Mesendoderm (in vitro differentiated cells): ENCODE measurements around the gene NUP93.

Experiments
- DNase-seq: peaks from one replicate; pipeline ENCODE4 v3.0.0; 2013
- H2AK5ac ChIP-seq: 2 replicates; pipeline ENCODE4 v1.6.1; 2013; ENCODE audit warnings: low read length, inconsistent platforms
- H2BK120ac ChIP-seq: 2 replicates; pipeline ENCODE4 v1.6.1; 2013; ENCODE audit warnings: low read depth, mild to moderate bottlenecking, low read length, moderate library complexity, mixed read lengths
- H2BK15ac ChIP-seq: replicated peaks from 2 replicates; pipeline ENCODE4 v1.6.1; 2013; ENCODE audit warnings: low read depth, mild to moderate bottlenecking, moderate library complexity
- H2BK5ac ChIP-seq: 2 replicates; pipeline ENCODE4 v1.6.1; 2013; ENCODE audit warnings: low read length, inconsistent platforms
- H3K18ac ChIP-seq: 2 replicates; pipeline ENCODE4 v1.6.1; 2013; ENCODE audit warnings: mild to moderate bottlenecking, low read length, mixed read lengths
- H3K23ac ChIP-seq: one replicate; pipeline ENCODE4 v1.6.1; 2013; ENCODE audit warnings: low read length
- H3K27ac ChIP-seq: 2 replicates; pipeline ENCODE4 v1.5.1; 2013; ENCODE audit warnings: low read depth, mild to moderate bottlenecking, inconsistent platforms, low read length, moderate library complexity
- H3K27me3 ChIP-seq: 2 replicates; pipeline ENCODE4 v1.6.1; 2013; ENCODE audit warnings: low read length, control low read depth, mild to moderate bottlenecking, inconsistent platforms; ENCODE audit not compliant: insufficient read depth, poor library complexity
- H3K36me3 ChIP-seq: 2 replicates; pipeline ENCODE4 v1.6.1; 2013; ENCODE audit warnings: low read length, inconsistent platforms; ENCODE audit not compliant: control insufficient read depth, insufficient read depth
- H3K4ac ChIP-seq: one replicate; pipeline ENCODE4 v1.6.1; 2013; ENCODE audit warnings: low read depth, mild to moderate bottlenecking, low read length, moderate library complexity
- H3K4me1 ChIP-seq: 2 replicates; pipeline ENCODE4 v1.6.1; 2013; ENCODE audit warnings: low read depth, low read length, inconsistent platforms; ENCODE audit not compliant: control insufficient read depth
- H3K4me2 ChIP-seq: 2 replicates; pipeline ENCODE4 v1.6.1; 2013; ENCODE audit warnings: low read length
- H3K4me3 ChIP-seq: 2 replicates; pipeline ENCODE4 v1.5.1; 2013; ENCODE audit warnings: mild to moderate bottlenecking, low read length
- H3K56ac ChIP-seq: one replicate; pipeline ENCODE4 v1.6.1; 2013; ENCODE audit warnings: low read length
- H3K79me1 ChIP-seq: 2 replicates; pipeline ENCODE4 v1.6.1; 2013; ENCODE audit warnings: low read length, inconsistent platforms
- H3K79me2 ChIP-seq: 2 replicates; pipeline ENCODE4 v1.6.1; 2013; ENCODE audit warnings: mild to moderate bottlenecking, low read length; ENCODE audit not compliant: control insufficient read depth, insufficient read depth
- H3K9ac ChIP-seq: 2 replicates; pipeline ENCODE4 v1.6.1; 2013; ENCODE audit warnings: low read length, inconsistent platforms
- H4K5ac ChIP-seq: one replicate; pipeline ENCODE4 v1.6.1; 2013; ENCODE audit warnings: low read length
- H4K8ac ChIP-seq: one replicate; pipeline ENCODE4 v1.6.1; 2013; ENCODE audit warnings: low read depth, mild to moderate bottlenecking, control low read depth, low read length, moderate library complexity
- WGBS: extraction: QIAGEN DNeasy Blood & Tissue Kit; methylation state at CpG from one replicate; pipeline ENCODE4 v1.1.7; 2013; ENCODE audit warnings: low lambda C conversion rate, missing lambda C conversion rate; ENCODE audit not compliant: insufficient coverage; ENCODE audit errors: extremely low coverage; 5-methylcytosine and 5-hydroxymethylcytosine counted together

NUP93 gene

GRCh38 chr16:56841233-56841632 is 111.3 kb downstream of the NUP93 start:
- Histone ChIP-seq H3K56ac (no peak overlapping the region), H3K27me3 (no peaks in the 10 kb centered on the region), H4K8ac (no peak overlapping the region), H3K9ac (no peak overlapping the region), H3K36me3 (peaks cover 9% of the 10 kb centered on the region), H3K4me3 (no peak overlapping the region), H3K4me1 (no peaks in the 10 kb centered on the region), H2BK5ac (no peak overlapping the region), H3K79me2 (no peaks in the 10 kb centered on the region), H4K5ac (no peak overlapping the region), H3K4me2 (no peak overlapping the region), H3K27ac (no peak overlapping the region), H2AK5ac (no peak overlapping the region), H3K18ac (no peak overlapping the region), H2BK120ac (no peak overlapping the region), H2BK15ac (no peak overlapping the region), H3K23ac (no peak overlapping the region), H3K4ac (no peak overlapping the region), H3K79me1 (no peaks in the 10 kb centered on the region)
- DNase-seq, result no peak
- WGBS, result no CpG with 5 or more reads among the region's 2 CpGs

- no CpG with 5 or more reads among the region's 10 CpGs for WGBS
- H3K56ac ChIP-seq, result no peak overlapping the region
- no peak overlapping the region for H3K18ac ChIP-seq
- H4K5ac ChIP-seq, result no peak overlapping the region
- H3K79me2 ChIP-seq, result no peaks in the 10 kb centered on the region
- no peak overlapping the region for H2BK120ac ChIP-seq
- no peaks in the 10 kb centered on the region for H3K4me1 ChIP-seq
- peaks cover 8% of the 10 kb centered on the region for H3K36me3 ChIP-seq
- H3K4ac ChIP-seq, result no peak overlapping the region
- H2AK5ac ChIP-seq, result no peak overlapping the region
- no peak overlapping the region for H2BK15ac ChIP-seq
- H3K27ac ChIP-seq, result no peak overlapping the region
- no peak for DNase-seq
- H4K8ac ChIP-seq, result no peak overlapping the region
- no peak overlapping the region for H3K9ac ChIP-seq
- H3K79me1 ChIP-seq, result no peaks in the 10 kb centered on the region
- no peak overlapping the region for H3K4me2 ChIP-seq
- H3K23ac ChIP-seq, result no peak overlapping the region
- H2BK5ac ChIP-seq, result no peak overlapping the region
- H3K27me3 ChIP-seq, result no peaks in the 10 kb centered on the region
- H3K4me3 ChIP-seq, result no peak overlapping the region
These were observed 111.7 kb downstream of the NUP93 start for GRCh38 chr16:56841659-56842058.

GRCh38 chr16:56842133-56842532 is 112.2 kb downstream of the NUP93 start:
- Histone ChIP-seq H3K27ac (no peak overlapping the region), H2BK5ac (no peak overlapping the region), H3K4ac (no peak overlapping the region), H3K4me2 (no peak overlapping the region), H3K79me2 (no peaks in the 10 kb centered on the region), H4K5ac (no peak overlapping the region), H3K27me3 (no peaks in the 10 kb centered on the region), H3K23ac (no peak overlapping the region), H2BK120ac (no peak overlapping the region), H2BK15ac (no peak overlapping the region), H3K79me1 (no peaks in the 10 kb centered on the region), H4K8ac (no peak overlapping the region), H3K4me3 (no peak overlapping the region), H3K18ac (no peak overlapping the region), H3K9ac (no peak overlapping the region), H3K56ac (no peak overlapping the region), H3K36me3 (peaks cover 5% of the 10 kb centered on the region), H2AK5ac (no peak overlapping the region), H3K4me1 (no peaks in the 10 kb centered on the region)
- DNase-seq, result no peak

GRCh38 chr16:56844056-56844455 is 114.1 kb downstream of the NUP93 start:
- Histone ChIP-seq H3K79me2 (no peaks in the 10 kb centered on the region), H3K4me1 (no peaks in the 10 kb centered on the region), H3K4ac (no peak overlapping the region), H3K23ac (no peak overlapping the region), H3K9ac (no peak overlapping the region), H4K8ac (no peak overlapping the region), H3K4me3 (no peak overlapping the region), H2BK120ac (no peak overlapping the region), H4K5ac (no peak overlapping the region), H3K79me1 (no peaks in the 10 kb centered on the region), H3K4me2 (no peak overlapping the region), H2BK15ac (no peak overlapping the region), H3K36me3 (peaks cover 5% of the 10 kb centered on the region), H3K56ac (no peak overlapping the region), H3K27me3 (no peaks in the 10 kb centered on the region), H3K18ac (no peak overlapping the region), H2BK5ac (no peak overlapping the region), H3K27ac (no peak overlapping the region), H2AK5ac (no peak overlapping the region)
- no peak for DNase-seq
- no CpG with 5 or more reads among the region's 6 CpGs for WGBS

- Histone ChIP-seq H3K56ac (no peak overlapping the region), H3K4me2 (no peak overlapping the region), H3K27ac (no peak overlapping the region), H3K79me2 (no peaks in the 10 kb centered on the region), H3K4me1 (peaks cover 5% of the 10 kb centered on the region), H3K4ac (no peak overlapping the region), H3K18ac (no peak overlapping the region), H3K36me3 (peaks cover 3% of the 10 kb centered on the region), H2BK120ac (no peak overlapping the region), H2AK5ac (no peak overlapping the region), H3K79me1 (no peaks in the 10 kb centered on the region), H2BK5ac (no peak overlapping the region), H4K8ac (no peak overlapping the region), H3K27me3 (no peaks in the 10 kb centered on the region), H3K23ac (no peak overlapping the region), H4K5ac (no peak overlapping the region), H2BK15ac (no peak overlapping the region), H3K4me3 (no peak overlapping the region), H3K9ac (no peak overlapping the region)
- DNase-seq, result no peak
- WGBS, result no CpG with 5 or more reads among the region's 9 CpGs
These were observed 117.4 kb downstream of the NUP93 start for GRCh38 chr16:56847173-56847910.
